Fibroblast of mammary gland (primary cell): ENCODE data around the gene SPTLC1.
"Not testable (repeated sequence)": the region's sequence is repeated elsewhere in the genome, so short reads cannot be mapped to it uniquely, and the experiment has no call there.

Experiments used
- DNase-seq: peaks from one replicate; pipeline ENCODE4 v3.0.0-alpha.2; 2010; ENCODE audit warnings: low read depth
- H3K4me3 ChIP-seq: 2 replicates; pipeline ENCODE4 v1.5.1; 2011; ENCODE audit warnings: low read depth, mild to moderate bottlenecking, low read length, moderate library complexity; ENCODE audit not compliant: control insufficient read depth
- TF ChIP-seq, protein P1 (sequence below): conservative IDR thresholded peaks from 2 replicates; pipeline ENCODE4 v1.5.1; 2011; ENCODE audit warnings: low read depth, low read length, inconsistent platforms; ENCODE audit not compliant: control insufficient read depth, insufficient read depth

Gene SPTLC1

GRCh38 chr9:92140074-92140753 lies 25.0 kb upstream of the SPTLC1 start:
- TF ChIP-seq, protein P1, sequence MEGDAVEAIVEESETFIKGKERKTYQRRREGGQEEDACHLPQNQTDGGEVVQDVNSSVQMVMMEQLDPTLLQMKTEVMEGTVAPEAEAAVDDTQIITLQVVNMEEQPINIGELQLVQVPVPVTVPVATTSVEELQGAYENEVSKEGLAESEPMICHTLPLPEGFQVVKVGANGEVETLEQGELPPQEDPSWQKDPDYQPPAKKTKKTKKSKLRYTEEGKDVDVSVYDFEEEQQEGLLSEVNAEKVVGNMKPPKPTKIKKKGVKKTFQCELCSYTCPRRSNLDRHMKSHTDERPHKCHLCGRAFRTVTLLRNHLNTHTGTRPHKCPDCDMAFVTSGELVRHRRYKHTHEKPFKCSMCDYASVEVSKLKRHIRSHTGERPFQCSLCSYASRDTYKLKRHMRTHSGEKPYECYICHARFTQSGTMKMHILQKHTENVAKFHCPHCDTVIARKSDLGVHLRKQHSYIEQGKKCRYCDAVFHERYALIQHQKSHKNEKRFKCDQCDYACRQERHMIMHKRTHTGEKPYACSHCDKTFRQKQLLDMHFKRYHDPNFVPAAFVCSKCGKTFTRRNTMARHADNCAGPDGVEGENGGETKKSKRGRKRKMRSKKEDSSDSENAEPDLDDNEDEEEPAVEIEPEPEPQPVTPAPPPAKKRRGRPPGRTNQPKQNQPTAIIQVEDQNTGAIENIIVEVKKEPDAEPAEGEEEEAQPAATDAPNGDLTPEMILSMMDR: peak; percentile 86
- peak; percentile 71 for DNase-seq
- H3K4me3 ChIP-seq: no peak overlapping the region

GRCh38 chr9:92138960-92139540 lies 23.8 kb upstream of the SPTLC1 start:
- DNase-seq: peak; percentile 34
- TF ChIP-seq, protein P1: peak; percentile 36
- not testable (repeated sequence) for H3K4me3 ChIP-seq

DNA sequence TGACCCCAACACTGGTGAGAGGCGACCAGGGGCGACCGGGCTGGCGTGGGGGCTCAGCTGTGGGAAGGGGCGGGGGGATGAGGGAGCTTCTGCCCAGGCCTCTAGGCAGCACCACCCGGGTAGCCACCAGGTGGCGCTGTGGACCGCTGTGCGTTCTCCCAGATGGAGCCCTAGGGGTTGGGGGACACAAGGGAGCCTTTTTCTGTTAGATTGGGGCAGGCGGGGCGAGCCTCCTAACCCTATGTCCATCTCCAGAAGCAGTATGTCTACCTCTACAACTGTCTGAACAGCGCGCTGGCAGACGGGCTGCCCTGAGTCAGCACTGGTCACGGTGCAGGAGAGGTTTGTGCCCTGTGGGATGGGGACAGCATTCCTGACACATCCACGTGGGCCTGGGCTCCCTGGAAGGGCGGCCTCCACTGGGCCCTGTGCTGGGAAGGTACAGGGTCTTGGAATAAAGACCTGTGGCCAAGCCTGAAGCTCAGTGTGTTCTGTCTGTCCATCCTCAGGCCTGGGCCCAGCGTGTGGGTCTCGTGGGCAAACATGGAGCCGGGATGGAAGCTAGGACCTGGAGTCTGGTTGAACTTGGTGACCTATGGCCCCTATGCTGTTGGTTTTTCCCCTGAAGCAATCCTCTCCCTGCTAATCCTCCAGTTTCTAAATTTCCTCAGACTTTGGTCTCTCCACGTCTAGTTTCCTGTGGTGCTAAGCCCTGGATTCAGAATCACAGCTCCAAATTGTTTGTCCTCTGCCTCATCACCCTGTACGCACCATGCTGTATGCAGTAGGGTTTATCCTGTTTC lies 23.1 kb upstream of the SPTLC1 start:
- TF ChIP-seq, protein P1: peak; percentile 64
- peak; percentile 49 for DNase-seq
- no peak overlapping the region for H3K4me3 ChIP-seq

DNA sequence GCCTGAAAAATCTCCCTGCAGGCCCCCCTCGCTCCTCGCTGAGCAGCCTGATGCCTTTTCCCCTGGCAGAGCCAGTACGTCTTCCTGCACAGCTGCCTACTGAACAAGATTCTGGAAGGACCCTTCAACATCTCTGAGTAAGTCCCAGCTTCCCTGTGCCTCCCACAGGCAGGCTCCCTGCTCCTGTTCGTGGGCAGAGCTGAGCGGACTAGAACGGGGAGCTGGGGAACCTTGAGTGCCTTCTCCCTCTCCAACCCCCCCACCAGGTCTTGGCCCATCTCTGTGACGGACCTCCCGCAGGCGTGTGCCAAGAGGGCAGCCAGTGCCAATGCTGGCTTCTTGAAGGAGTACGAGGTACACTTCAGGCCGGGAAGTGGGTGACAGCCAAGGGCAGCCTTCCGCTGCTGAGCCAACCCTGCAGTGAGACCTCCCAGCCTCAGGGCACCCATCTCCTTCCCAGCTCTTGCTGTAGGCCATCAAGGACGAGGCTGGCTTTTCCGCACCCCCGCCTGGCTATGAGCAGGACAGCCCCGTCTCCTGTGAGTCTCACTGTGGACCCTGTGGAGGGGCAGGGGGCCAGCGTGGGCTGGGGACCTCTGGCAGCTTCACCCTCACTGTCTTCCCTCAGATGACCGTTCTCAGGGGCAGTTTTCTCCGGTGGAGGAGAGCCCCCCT lies 21.1 kb upstream of the SPTLC1 start:
- no peak overlapping the region for H3K4me3 ChIP-seq
- TF ChIP-seq, protein P1: no peak
- no peak for DNase-seq

GRCh38 chr9:92135576-92135975 lies 20.4 kb upstream of the SPTLC1 start:
- TF ChIP-seq, protein P1: no peak
- H3K4me3 ChIP-seq: no peak overlapping the region
- no peak for DNase-seq

- TF ChIP-seq, protein P1: peak; percentile 94
- peak overlapping the region; percentile 39 for H3K4me3 ChIP-seq
Observed at GRCh38 chr9:92133949-92134604, 18.9 kb upstream of the SPTLC1 start.

GRCh38 chr9:92132913-92133312 lies 17.7 kb upstream of the SPTLC1 start:
- not testable (repeated sequence) for H3K4me3 ChIP-seq, DNase-seq

More at GRCh38 chr9:92133949-92134604, 18.9 kb upstream of the SPTLC1 start:
- peak; percentile 82 for DNase-seq
